HAP-1 (cell line): ENCODE measurements around the gene AGPS.

Experiments used
- DNase-seq, 2 experiments: peaks; one replicate each; pipeline ENCODE4 v3.0.0-alpha.2; 2016 to 2020; ENCODE audit warnings: low spot score in 2 of 2
- H3K27me3 ChIP-seq: fragments of 250-450 bp; sonication (Bioruptor Pico); 2 replicates; pipeline ENCODE4 v1.5.1; 2020; ENCODE audit warnings: low read depth, mild to moderate bottlenecking, moderate library complexity
- H3K36me3 ChIP-seq: fragments of 250-450 bp; sonication (Bioruptor Pico); replicated peaks from 2 replicates; pipeline ENCODE4 v1.5.1; 2020; ENCODE audit warnings: mild to moderate bottlenecking
- H3K4me1 ChIP-seq: fragments of 250-450 bp; sonication (Bioruptor Pico); 2 replicates; pipeline ENCODE4 v1.5.1; 2020; ENCODE audit warnings: mild to moderate bottlenecking
- H3K4me3 ChIP-seq: fragments of 250-450 bp; sonication (Bioruptor Pico); 2 replicates; pipeline ENCODE4 v1.5.1; 2020; ENCODE audit warnings: mild to moderate bottlenecking, moderate library complexity
- H3K9me3 ChIP-seq: fragments of 250-450 bp; sonication (Bioruptor Pico); 2 replicates; pipeline ENCODE4 v1.5.1; 2020; ENCODE audit warnings: mild to moderate bottlenecking, moderate library complexity
- in situ Hi-C: fragments of 300-500 bp; cut with MboI; formaldehyde crosslinking; loops from 3 replicates; pipeline ENCODE4 v1.14.3; 2020; ENCODE audit warnings: low sequenced_read_pairs, inconsistent platforms, mixed read lengths

AGPS gene

GRCh38 chr2:177395351-177396065 is 2.9 kb downstream of the AGPS start:
- H3K9me3 ChIP-seq, result no peaks in the 10 kb centered on the region
- H3K27me3 ChIP-seq, result no peaks in the 10 kb centered on the region
- H3K36me3 ChIP-seq, result no peaks in the 10 kb centered on the region; the same call in 1 of the 2 replicates
- in situ Hi-C loops, result no loop called here
- H3K4me3 ChIP-seq, result no peak overlapping the region
- H3K4me1 ChIP-seq, result peaks cover 42% of the 10 kb centered on the region
- DNase-seq, result no peak

- no peak overlapping the region for H3K4me3 ChIP-seq
- in situ Hi-C loops, result no loop called here
- no peaks in the 10 kb centered on the region for H3K9me3 ChIP-seq
- DNase-seq, result peak in 1 of 2 experiments; percentile 17
- no peaks in the 10 kb centered on the region; the same call in 1 of the 2 replicates for H3K36me3 ChIP-seq
- peaks cover 37% of the 10 kb centered on the region for H3K4me1 ChIP-seq
- no peaks in the 10 kb centered on the region for H3K27me3 ChIP-seq
Observed at GRCh38 chr2:177396703-177397460, 4.3 kb downstream of the AGPS start.

GRCh38 chr2:177397481-177398289 is 5.1 kb downstream of the AGPS start:
- no peak overlapping the region for H3K4me3 ChIP-seq
- H3K9me3 ChIP-seq, result no peaks in the 10 kb centered on the region
- no peaks in the 10 kb centered on the region; the same call in 1 of the 2 replicates for H3K36me3 ChIP-seq
- no peak for DNase-seq
- in situ Hi-C loops, result no loop called here
- H3K27me3 ChIP-seq, result no peaks in the 10 kb centered on the region
- peaks cover 31% of the 10 kb centered on the region for H3K4me1 ChIP-seq

- Histone ChIP-seq H3K27me3 (no peaks in the 10 kb centered on the region), H3K9me3 (no peaks in the 10 kb centered on the region), H3K4me3 (no peak overlapping the region), H3K4me1 (peaks cover 31% of the 10 kb centered on the region), H3K36me3 (no peaks in the 10 kb centered on the region; the same call in 1 of the 2 replicates)
- in situ Hi-C loops, result no loop called here
- no peak for DNase-seq
Observed at GRCh38 chr2:177398290-177398683, 5.7 kb downstream of the AGPS start.

GRCh38 chr2:177398791-177399190 is 6.2 kb downstream of the AGPS start:
- DNase-seq, result no peak
- no peak overlapping the region for H3K4me3 ChIP-seq

GRCh38 chr2:177399376-177399775 is 6.8 kb downstream of the AGPS start:
- Histone ChIP-seq H3K4me3 (no peak overlapping the region), H3K4me1 (peaks cover 31% of the 10 kb centered on the region)
- in situ Hi-C loops, result no loop called here

More at GRCh38 chr2:177398791-177399190, 6.2 kb downstream of the AGPS start:
- Histone ChIP-seq H3K27me3 (no peaks in the 10 kb centered on the region), H3K9me3 (no peaks in the 10 kb centered on the region), H3K36me3 (no peaks in the 10 kb centered on the region; the same call in 1 of the 2 replicates), H3K4me1 (peaks cover 31% of the 10 kb centered on the region)
- in situ Hi-C loops, result no loop called here

GRCh38 chr2:177400337-177400923 is 7.9 kb downstream of the AGPS start:
- H3K36me3 ChIP-seq, result no peaks in the 10 kb centered on the region; the same call in 1 of the 2 replicates
- in situ Hi-C loops, result no loop called here
- H3K9me3 ChIP-seq, result no peaks in the 10 kb centered on the region
- no peak overlapping the region for H3K4me3 ChIP-seq
- H3K27me3 ChIP-seq, result no peaks in the 10 kb centered on the region
- H3K4me1 ChIP-seq, result peaks cover 27% of the 10 kb centered on the region
- DNase-seq, result no peak

More at GRCh38 chr2:177399376-177399775, 6.8 kb downstream of the AGPS start:
- Histone ChIP-seq H3K27me3 (no peaks in the 10 kb centered on the region), H3K36me3 (no peaks in the 10 kb centered on the region; the same call in 1 of the 2 replicates), H3K9me3 (no peaks in the 10 kb centered on the region)
- DNase-seq, result no peak

GRCh38 chr2:177402096-177402495 is 9.5 kb downstream of the AGPS start:
- no peak overlapping the region for H3K4me3 ChIP-seq
- H3K36me3 ChIP-seq, result no peaks in the 10 kb centered on the region; the same call in 1 of the 2 replicates
- DNase-seq, result no peak
- peaks cover 14% of the 10 kb centered on the region for H3K4me1 ChIP-seq
- H3K27me3 ChIP-seq, result no peaks in the 10 kb centered on the region
- H3K9me3 ChIP-seq, result no peaks in the 10 kb centered on the region
- in situ Hi-C loops, result no loop called here

GRCh38 chr2:177403838-177404237 is 11.3 kb downstream of the AGPS start:
- Histone ChIP-seq H3K4me1 (no peaks in the 10 kb centered on the region), H3K27me3 (no peaks in the 10 kb centered on the region), H3K9me3 (no peaks in the 10 kb centered on the region), H3K4me3 (no peak overlapping the region), H3K36me3 (no peaks in the 10 kb centered on the region)
- in situ Hi-C loops, result no loop called here
- DNase-seq, result no peak

GRCh38 chr2:177404243-177404642 is 11.7 kb downstream of the AGPS start:
- no peaks in the 10 kb centered on the region for H3K36me3 ChIP-seq
- no peaks in the 10 kb centered on the region for H3K9me3 ChIP-seq
- no peaks in the 10 kb centered on the region for H3K4me1 ChIP-seq
- no peak overlapping the region for H3K4me3 ChIP-seq
- H3K27me3 ChIP-seq, result no peaks in the 10 kb centered on the region
- in situ Hi-C loops, result no loop called here
- DNase-seq, result no peak

- no peak for DNase-seq
- Histone ChIP-seq H3K4me3 (no peak overlapping the region), H3K27me3 (no peaks in the 10 kb centered on the region), H3K9me3 (no peaks in the 10 kb centered on the region), H3K36me3 (no peaks in the 10 kb centered on the region), H3K4me1 (no peaks in the 10 kb centered on the region)
- in situ Hi-C loops, result no loop called here
Observed at GRCh38 chr2:177405029-177405692, 12.6 kb downstream of the AGPS start.

GRCh38 chr2:177406182-177406581 is 13.6 kb downstream of the AGPS start:
- H3K36me3 ChIP-seq, result no peaks in the 10 kb centered on the region
- in situ Hi-C loops, result no loop called here
- no peak for DNase-seq
- no peaks in the 10 kb centered on the region for H3K4me1 ChIP-seq
- no peaks in the 10 kb centered on the region for H3K27me3 ChIP-seq
- no peak overlapping the region for H3K4me3 ChIP-seq
- no peaks in the 10 kb centered on the region for H3K9me3 ChIP-seq

GRCh38 chr2:177407031-177407430 is 14.5 kb downstream of the AGPS start:
- H3K36me3 ChIP-seq, result no peaks in the 10 kb centered on the region
- no peaks in the 10 kb centered on the region for H3K9me3 ChIP-seq
- in situ Hi-C loops, result no loop called here
- DNase-seq, result no peak
- no peaks in the 10 kb centered on the region for H3K27me3 ChIP-seq
- H3K4me1 ChIP-seq, result no peaks in the 10 kb centered on the region
- no peak overlapping the region for H3K4me3 ChIP-seq
